HG03354 (cell line): Measurements from ENCODE around the gene NUP50.

Experiments used
- ATAC-seq: cut with Tn5 transposase; IDR thresholded peaks from one replicate; pipeline ENCODE4 v1.9.1; 2021; ENCODE audit warnings: mild to moderate bottlenecking; ENCODE audit not compliant: unreplicated experiment, poor library complexity, severe bottlenecking

NUP50 gene

DNA sequence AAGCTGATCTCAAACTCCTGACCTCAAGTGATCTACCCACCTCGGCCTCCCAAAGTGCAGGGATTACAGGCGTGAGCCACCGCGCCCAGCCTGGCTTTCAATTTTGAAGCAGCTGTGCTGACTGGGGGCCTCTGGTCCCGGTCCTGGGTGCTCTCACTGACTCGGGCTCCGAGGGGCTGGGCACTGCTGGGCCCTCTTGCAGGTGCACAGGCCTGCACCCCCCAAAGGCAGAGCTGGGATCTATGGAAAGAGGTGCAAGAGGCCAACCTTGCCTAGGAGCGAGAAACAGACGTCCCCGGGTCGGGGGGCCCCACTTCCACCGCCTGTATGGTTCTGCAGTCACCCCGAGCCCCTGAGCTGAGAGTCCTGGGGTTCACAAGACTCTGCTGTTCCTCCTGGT, 43.8 kb downstream of the NUP50 start:
- ATAC-seq: no peak

DNA sequence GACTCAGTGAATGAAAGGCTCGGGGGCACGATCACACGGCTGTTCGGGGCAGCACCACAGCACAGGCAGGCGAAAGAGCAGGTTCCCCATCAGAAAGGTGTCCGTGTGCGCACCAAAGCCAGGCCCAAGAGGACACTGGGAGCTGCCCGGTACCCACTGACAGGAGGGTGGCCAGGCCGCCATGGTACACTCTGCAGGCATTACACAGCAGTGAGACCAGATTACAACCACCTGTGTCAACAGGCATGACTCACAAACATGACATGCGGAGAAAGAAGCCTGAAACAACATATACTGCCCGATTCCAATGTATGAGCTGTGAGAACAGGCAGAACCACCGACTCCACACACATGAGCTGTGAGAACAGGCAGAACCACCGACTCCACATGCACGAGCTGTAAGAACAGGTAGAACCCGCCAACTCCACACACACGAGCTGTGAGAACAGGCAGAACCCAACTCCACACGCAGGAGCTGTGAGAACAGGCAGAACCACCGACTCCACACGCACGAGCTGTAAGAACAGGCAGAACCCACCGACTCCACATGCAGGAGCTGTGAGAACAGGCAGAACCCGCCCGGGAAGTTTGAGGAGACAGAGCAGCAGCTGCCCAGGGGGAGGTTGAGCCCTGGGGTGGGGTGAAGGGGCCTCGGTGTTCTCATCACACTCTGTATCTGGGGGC, 44.4 kb downstream of the NUP50 start:
- ATAC-seq: no peak

- no peak for ATAC-seq
Observed at GRCh38 chr22:45208696-45208992, 44.9 kb downstream of the NUP50 start.

GRCh38 chr22:45208993-45209838, 45.5 kb downstream of the NUP50 start:
- no peak for ATAC-seq

GRCh38 chr22:45210174-45210573, 46.4 kb downstream of the NUP50 start:
- no peak for ATAC-seq

DNA sequence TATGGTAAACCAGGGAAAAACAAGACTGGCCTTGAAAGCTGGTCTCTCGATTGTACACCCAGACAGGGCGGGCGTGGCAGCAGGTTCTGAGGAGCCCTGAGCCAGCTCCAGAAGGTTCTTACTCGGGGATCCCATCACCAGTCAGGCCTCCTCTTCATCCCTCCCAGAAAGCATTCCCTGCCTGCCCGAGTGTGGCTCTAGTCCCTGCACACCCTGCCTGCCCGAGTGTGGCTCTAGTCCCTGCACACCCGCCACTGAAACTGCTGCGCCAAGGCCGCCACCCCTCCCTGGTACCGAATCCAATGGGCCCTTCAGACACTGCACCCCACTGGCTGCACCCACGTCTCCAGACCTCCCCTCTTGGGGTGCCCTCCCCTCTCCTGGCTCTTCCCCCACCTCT, 46.9 kb downstream of the NUP50 start:
- no peak for ATAC-seq

DNA sequence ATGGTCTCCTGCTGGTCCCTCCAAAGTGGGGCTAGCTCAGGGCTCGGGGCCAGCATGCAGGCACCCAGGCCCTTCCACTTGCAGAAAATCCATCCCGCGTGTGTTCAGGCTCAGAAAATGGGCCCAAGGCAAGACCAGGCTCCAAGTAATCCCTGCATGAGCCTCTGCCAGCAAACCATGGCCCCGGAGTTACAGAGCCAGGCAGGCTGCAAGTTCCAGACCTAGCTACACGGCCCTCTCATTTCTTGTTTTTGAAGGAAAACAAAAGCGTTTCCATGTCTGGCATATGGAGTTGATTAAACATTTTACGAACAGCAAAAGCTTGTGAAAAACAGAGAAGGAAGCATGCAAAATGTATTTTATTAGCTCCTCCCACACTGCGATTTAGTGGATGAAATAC, 47.3 kb downstream of the NUP50 start:
- no peak for ATAC-seq

- no peak for ATAC-seq
Observed at GRCh38 chr22:45211435-45211834, 47.7 kb downstream of the NUP50 start.

GRCh38 chr22:45211848-45212247, 48.1 kb downstream of the NUP50 start:
- ATAC-seq: no peak

DNA sequence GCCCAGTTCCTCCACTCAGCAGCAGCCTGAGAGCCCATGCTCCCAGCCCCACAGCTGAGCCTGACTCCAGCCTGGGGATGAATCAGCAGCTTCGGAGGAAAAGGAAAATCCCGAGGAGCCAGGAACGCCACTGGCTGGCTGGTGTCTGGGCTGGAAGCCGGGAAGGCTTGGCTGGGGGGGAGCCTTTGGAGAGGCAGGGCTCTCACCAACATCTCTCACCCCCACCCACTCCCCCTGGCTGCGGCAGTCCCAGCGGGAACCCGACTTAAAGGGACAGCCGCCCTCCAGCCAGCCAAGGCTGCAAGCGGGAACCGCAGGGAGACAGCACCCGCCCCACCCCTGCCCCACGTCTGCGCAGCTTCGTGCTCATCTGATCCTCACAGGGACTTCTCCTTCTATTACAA, 48.6 kb downstream of the NUP50 start:
- no peak for ATAC-seq

GRCh38 chr22:45212992-45213751, 49.4 kb downstream of the NUP50 start:
- ATAC-seq: no peak

GRCh38 chr22:45216133-45217003, 52.6 kb downstream of the NUP50 start:
- ATAC-seq: no peak

GRCh38 chr22:45217345-45217744, 53.6 kb downstream of the NUP50 start:
- ATAC-seq: no peak

- ATAC-seq: no peak
Observed at GRCh38 chr22:45217806-45218205, 54.1 kb downstream of the NUP50 start.

DNA sequence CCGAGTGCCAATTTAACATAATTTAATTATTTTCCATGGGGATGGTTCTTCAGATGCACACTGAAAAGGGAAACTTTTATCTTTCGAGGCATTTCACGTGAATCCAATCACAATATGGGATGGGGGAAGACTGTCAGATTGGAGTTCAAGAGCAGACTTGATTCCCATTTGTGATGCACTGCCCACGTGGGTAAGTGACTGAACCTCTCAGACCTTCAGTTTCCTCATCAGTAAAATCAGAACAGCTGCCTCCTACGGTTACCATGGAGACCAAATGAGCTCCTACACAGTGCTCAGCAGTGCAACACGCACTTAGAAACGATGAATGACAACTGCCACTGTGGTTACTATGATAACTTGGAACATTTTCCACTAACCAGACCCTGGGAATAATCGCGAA, 55.3 kb downstream of the NUP50 start:
- ATAC-seq: peak; percentile 43

- ATAC-seq: no peak
Observed at GRCh38 chr22:45221201-45221600, 57.5 kb downstream of the NUP50 start.

GRCh38 chr22:45223304-45224117, 59.8 kb downstream of the NUP50 start:
- ATAC-seq: no peak

DNA sequence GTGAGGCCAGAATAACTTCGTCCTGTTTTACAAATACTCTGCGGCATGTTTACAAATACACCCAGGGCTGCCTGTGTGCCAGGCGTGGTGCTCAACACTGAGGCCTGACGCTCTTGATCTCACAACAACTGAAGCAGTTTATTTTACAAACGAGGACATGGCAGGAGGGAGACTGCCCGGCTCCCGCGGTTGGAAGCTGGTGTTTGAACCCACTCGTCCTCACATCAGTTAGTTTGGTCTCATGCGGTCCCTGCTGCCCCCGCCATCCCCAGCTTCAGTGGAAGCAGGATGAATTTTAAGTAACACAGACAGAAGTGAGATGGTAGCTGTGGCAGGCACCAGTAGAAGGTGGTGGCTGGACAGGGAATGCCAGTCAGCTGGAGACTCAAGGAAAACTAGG, 60.6 kb downstream of the NUP50 start:
- ATAC-seq: no peak
